Common myeloid progenitor, CD34-positive (primary cell): ENCODE data around the gene TIMM50.

ENCODE experiments used
- CTCF ChIA-PET: fragments of 350-600 bp; sonication (Branson Sonifier 250); formaldehyde crosslinking; loops from one replicate; lab custom pipeline; 2021; ENCODE audit warnings: antibody characterized with exemption; lab: Charles Lee
- POLR2A ChIA-PET: fragments of 350-600 bp; sonication (Branson Sonifier 250); formaldehyde crosslinking; loops from one replicate; lab custom pipeline; 2021; ENCODE audit warnings: antibody characterized with exemption; lab: Charles Lee
- DNase-seq, 3 donors: peaks; one replicate each; pipeline versions ENCODE4 v3.0.0 to v3.0.0-alpha.2; 2013
- H3K27ac ChIP-seq, 2 experiments: 1 replicate in 1 of 2; 2 replicates in 1 of 2; pipeline ENCODE4 v1.7.0; 2013; ENCODE audit warnings: inconsistent platforms in 2 of 2, low read length in 2 of 2, mild to moderate bottlenecking in 2 of 2, low read depth in 1 of 2, moderate library complexity in 1 of 2; ENCODE audit not compliant: severe bottlenecking in 2 of 2, insufficient read depth in 1 of 2, poor library complexity in 1 of 2
- H3K27me3 ChIP-seq, 5 experiments: replicated peaks in 2 of 5; 1 replicate in 3 of 5; 2 replicates in 2 of 5; pipeline versions ENCODE4 v1.6.1 to v1.7.0; 2013; ENCODE audit warnings: low read length in 4 of 5, mild to moderate bottlenecking in 2 of 5, moderate library complexity in 2 of 5, inconsistent platforms in 1 of 5; ENCODE audit not compliant: insufficient read depth in 5 of 5, control insufficient read depth in 4 of 5
- H3K36me3 ChIP-seq, 4 experiments: 1 replicate in 2 of 4; 2 replicates in 2 of 4; pipeline versions ENCODE4 v1.6.1 to v1.7.0; 2013; ENCODE audit warnings: low read length in 3 of 4, control low read depth in 1 of 4, mild to moderate bottlenecking in 1 of 4; ENCODE audit not compliant: control insufficient read depth in 4 of 4, insufficient read depth in 4 of 4
- H3K4me1 ChIP-seq, 4 experiments: 1 replicate in 3 of 4; 2 replicates in 1 of 4; pipeline versions ENCODE4 v1.6.1 to v1.7.1; 2013; ENCODE audit warnings: low read length in 3 of 4, mild to moderate bottlenecking in 3 of 4, control low read depth in 1 of 4, inconsistent platforms in 1 of 4, moderate library complexity in 1 of 4; ENCODE audit not compliant: control insufficient read depth in 4 of 4, insufficient read depth in 4 of 4; ENCODE audit errors: control extremely low read depth in 1 of 4
- H3K4me3 ChIP-seq, 7 experiments: 1 replicate in 4 of 7; 2 replicates in 3 of 7; pipeline versions ENCODE4 v1.5.1 to v1.7.0; 2013; ENCODE audit warnings: mild to moderate bottlenecking in 7 of 7, low read length in 6 of 7, moderate library complexity in 6 of 7, inconsistent platforms in 2 of 7, low read depth in 2 of 7, control low read depth in 1 of 7; ENCODE audit not compliant: insufficient read depth in 4 of 7, control insufficient read depth in 1 of 7; ENCODE audit errors: extremely low read depth in 1 of 7
- H3K9me3 ChIP-seq, 5 experiments: 1 replicate in 4 of 5; 2 replicates in 1 of 5; pipeline versions ENCODE4 v1.6.1 to v1.7.1; 2013; ENCODE audit warnings: low read length in 4 of 5, mild to moderate bottlenecking in 2 of 5, inconsistent platforms in 1 of 5, low read depth in 1 of 5, moderate library complexity in 1 of 5; ENCODE audit not compliant: control insufficient read depth in 4 of 5, insufficient read depth in 2 of 5; ENCODE audit errors: control extremely low read depth in 1 of 5
- WGBS: methylation state at CpG from one replicate; pipeline ENCODE4 v1.1.5; 2013; ENCODE audit not compliant: insufficient coverage; 5-methylcytosine and 5-hydroxymethylcytosine counted together

TIMM50 gene

DNA sequence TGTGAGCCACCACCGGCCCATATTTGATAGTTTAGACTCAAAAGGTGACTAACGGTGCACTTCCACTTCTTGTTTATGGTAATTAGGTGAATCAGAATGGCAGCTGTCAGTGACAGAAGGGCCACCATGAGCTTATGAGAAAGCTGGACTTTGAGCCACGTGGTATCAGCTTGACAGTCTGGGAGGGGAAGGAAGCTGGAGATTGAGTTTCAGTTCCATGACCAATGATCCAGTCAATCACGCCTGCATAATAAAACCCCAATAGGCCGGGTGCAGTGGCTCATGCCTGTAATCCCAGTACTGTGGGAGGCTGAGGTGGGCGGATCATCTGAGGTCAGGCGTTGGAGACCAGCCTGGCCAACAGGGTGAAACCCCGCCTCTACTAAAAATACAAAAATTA, 43.9 kb downstream of the TIMM50 start:
- Histone ChIP-seq H3K27ac (no peak overlapping the region), H3K27me3 (no peaks in the 10 kb centered on the region), H3K4me3 (no peak overlapping the region), H3K9me3 (no peaks in the 10 kb centered on the region), H3K36me3 (no peaks in the 10 kb centered on the region), H3K4me1 (no peaks in the 10 kb centered on the region)
- 100% methylated on average over 7 of the region's 8 CpGs for WGBS
- DNase-seq: no peak
- CTCF ChIA-PET: interaction anchor here (1.2 to 1.3 kb wide), 2 partner anchors 9 to 89 kb away, joined by 3 to 4 read pairs; partner anchors contain the start of gene RPS16
- POLR2A ChIA-PET: no interaction called here

DNA sequence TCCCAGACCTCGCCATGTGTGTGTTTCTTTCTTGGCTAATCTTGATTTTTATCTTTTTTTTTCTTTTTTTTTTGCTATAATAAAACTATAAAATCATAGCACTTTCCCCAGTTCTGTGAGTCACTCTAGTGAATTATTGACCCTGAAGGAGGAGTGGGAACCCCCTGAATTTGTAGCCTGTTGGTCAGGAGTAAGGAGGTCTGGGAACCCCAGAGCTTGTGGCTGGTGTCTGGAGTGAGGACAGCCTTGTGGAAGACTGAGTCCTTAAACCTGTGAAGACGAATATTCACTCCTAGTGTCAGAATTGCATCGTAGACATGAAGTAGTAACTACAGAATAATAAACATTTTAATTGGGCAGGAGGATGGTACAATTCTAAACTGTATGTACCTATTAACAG, 44.6 kb downstream of the TIMM50 start:
- H3K4me3 ChIP-seq: no peak overlapping the region
- no peak for DNase-seq
- ChIA-PET CTCF (interaction anchor here (1.2 to 1.3 kb wide), 2 partner anchors 9 to 90 kb away, joined by 3 to 4 read pairs; partner anchors contain the start of gene RPS16), POLR2A (no interaction called here)
- no peaks in the 10 kb centered on the region for H3K27me3 ChIP-seq
- no CpG with 5 or more reads among the region's 3 CpGs for WGBS
- no peaks in the 10 kb centered on the region for H3K4me1 ChIP-seq
- H3K27ac ChIP-seq: no peak overlapping the region
- no peaks in the 10 kb centered on the region for H3K36me3 ChIP-seq
- no peaks in the 10 kb centered on the region for H3K9me3 ChIP-seq

DNA sequence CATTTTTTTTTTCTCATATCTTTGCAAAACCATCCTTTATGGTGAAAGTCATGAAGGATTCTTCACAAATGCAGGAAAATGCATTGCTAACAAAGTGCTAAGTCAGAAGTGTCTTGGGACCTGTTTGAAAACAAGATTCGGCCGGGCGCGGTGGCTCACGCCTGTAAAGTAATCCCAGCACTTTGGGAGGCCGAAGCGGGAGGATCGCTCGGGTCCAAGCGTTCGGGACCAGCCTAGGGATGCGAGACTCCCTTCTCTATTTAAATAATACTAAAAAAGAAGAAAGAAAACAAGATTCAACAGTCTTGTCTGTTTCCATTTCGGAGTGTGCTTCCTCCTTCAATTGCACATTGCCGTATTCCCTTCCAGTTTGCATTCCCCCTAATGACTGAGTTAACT, 51.2 kb downstream of the TIMM50 start:
- 70% methylated on average over 14 of the region's 14 CpGs for WGBS
- no peak for DNase-seq
- POLR2A ChIA-PET: no interaction called here
- Histone ChIP-seq H3K9me3 (no peaks in the 10 kb centered on the region), H3K36me3 (no peaks in the 10 kb centered on the region), H3K27me3 (no peaks in the 10 kb centered on the region), H3K4me3 (peak overlapping the region; percentile 71 to 95 (median 87)), H3K4me1 (peaks cover 3 to 11% (median 8%) of the 10 kb centered on the region in 4 experiments), H3K27ac (peak overlapping the region; percentile 70 to 85)
- CTCF ChIA-PET: interaction anchor here (0.8 to 4.7 kb wide), 8 partner anchors 11 to 91 kb away, joined by 3 to 46 read pairs (median 8); no protein-coding TSS in a partner anchor

DNA sequence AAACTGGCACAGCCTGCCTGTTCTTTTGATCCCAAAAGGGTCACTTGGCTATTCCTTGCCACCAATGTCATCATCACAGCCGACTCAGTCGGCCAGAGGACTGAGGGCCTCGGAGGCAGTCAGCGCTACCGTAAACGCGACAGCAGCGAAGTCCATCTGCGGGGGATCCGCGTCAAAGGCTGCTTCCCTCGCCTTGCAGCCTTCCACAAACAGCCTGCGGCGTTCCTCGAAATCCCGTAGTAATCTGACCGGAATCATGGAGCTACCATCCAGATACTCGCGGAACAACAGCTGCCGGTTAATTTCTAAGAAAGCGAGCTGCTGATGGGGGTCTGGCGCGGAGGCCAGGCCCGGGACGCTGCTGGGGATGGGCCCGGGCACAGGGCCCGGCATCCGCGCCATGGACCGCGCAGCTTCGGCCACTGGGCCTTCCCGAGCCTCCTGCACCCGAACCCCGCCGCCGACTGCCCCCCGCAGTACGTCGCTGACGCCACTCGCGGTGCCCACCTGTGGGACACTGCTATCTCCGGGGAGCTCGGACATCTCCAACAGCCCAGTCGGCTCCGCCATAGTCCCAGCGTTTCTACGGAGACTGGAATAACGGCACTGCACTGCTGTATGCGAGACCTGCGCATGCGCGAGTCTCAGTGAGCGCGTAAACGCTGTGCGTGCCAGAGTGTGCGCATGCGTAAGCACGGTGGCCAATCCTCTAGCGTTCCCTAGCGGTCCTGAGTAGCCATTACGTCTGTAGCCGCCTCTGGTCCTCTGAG, 51.8 kb downstream of the TIMM50 start, which contains the start of gene EID2B:
TSS of gene EID2B (minus strand) at position 620 of the 770 bp plus-strand sequence. CDS start at position 570, 50 bp downstream.
- H3K4me1 ChIP-seq: peaks cover 3 to 11% (median 8%) of the 10 kb centered on the region in 4 experiments
- under 1% methylated on average over 59 of the region's 65 CpGs for WGBS
- H3K4me3 ChIP-seq: peak within 1 kb of the TSS; percentile 71 to 95 (median 87)
- CTCF ChIA-PET: interaction anchor here (0.6 to 4.7 kb wide), 14 partner anchors 11 to 284 kb away, joined by 3 to 46 read pairs (median 4); no protein-coding TSS in a partner anchor
- POLR2A ChIA-PET: interaction anchor here (1.1 kb wide), 1 partner anchor 58 kb away, joined by 7 read pairs; no protein-coding TSS in a partner anchor
- H3K9me3 ChIP-seq: no peaks in the 10 kb centered on the region
- H3K36me3 ChIP-seq: no peaks in the 10 kb centered on the region
- no peaks in the 10 kb centered on the region for H3K27me3 ChIP-seq
- peak within 1 kb of the TSS; percentile 70 to 85 for H3K27ac ChIP-seq
- peak; percentile 94 to 98 (median 95) for DNase-seq

DNA sequence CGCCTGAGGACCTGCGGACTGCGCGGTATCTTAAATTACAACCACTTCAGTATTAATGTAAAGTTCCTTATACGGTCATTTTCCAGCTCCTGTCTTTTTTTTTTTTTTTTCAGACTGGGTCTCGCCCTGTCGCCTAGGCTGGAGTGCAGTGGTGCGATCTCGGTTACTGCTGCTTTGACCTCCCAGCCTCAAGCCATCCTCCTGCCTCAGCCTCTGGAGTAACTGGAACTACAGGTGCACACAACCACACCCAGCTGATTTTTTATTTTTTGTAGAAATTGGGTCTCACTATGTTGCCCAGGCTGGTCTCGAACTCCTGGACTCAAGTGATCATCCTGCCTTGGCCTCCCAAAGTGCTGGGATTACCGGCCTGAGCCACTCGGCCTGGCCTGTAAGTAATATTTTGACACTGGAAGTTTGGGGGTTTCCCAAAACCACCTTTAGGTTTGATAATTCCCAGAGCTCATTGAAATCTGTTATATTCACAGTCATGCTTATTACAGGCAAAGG, 52.4 kb downstream of the TIMM50 start:
- Histone ChIP-seq H3K27ac (no peak overlapping the region), H3K4me3 (peak overlapping the region in 5 of 7 experiments; percentile 81 to 95 (median 89)), H3K4me1 (peaks cover 3 to 11% (median 8%) of the 10 kb centered on the region in 4 experiments), H3K36me3 (no peaks in the 10 kb centered on the region), H3K9me3 (no peaks in the 10 kb centered on the region), H3K27me3 (no peaks in the 10 kb centered on the region)
- 0% methylated on average over 4 of the region's 12 CpGs for WGBS
- DNase-seq: no peak
- ChIA-PET CTCF (interaction anchor here (0.6 to 4.7 kb wide), 14 partner anchors 8 to 284 kb away, joined by 3 to 46 read pairs (median 4); partner anchors contain the start of gene SELENOV), POLR2A (interaction anchor here (1.1 kb wide), 2 partner anchors 59 to 97 kb away, joined by 3 to 7 read pairs; partner anchors contain the start of gene RPS16)

DNA sequence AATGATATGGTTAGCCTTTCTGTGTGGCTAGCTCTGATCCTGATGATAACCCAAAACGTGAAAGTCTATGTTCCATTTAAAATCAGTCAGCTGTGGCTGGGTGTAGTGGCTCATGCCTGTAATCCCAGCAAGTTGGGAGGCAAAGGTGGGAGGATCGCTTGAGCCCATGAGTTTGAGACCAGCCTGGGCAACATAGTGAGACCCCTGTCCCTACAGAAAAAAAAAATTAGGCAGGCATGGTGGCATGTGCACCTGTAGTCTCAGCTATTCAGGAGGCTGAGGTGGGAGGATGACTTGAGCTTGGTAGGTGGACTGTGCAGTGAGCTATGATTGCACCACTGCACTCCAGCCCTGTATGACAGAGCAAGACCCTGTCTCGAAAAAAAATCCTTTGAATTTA, 53.2 kb downstream of the TIMM50 start:
- WGBS: 95% methylated on average over 3 of the region's 3 CpGs
- DNase-seq: no peak
- Histone ChIP-seq H3K4me1 (peaks cover 6 to 17% (median 12%) of the 10 kb centered on the region in 4 experiments), H3K4me3 (no peak overlapping the region), H3K27me3 (no peaks in the 10 kb centered on the region), H3K36me3 (no peaks in the 10 kb centered on the region), H3K27ac (no peak overlapping the region), H3K9me3 (no peaks in the 10 kb centered on the region)
- ChIA-PET CTCF (interaction anchor here (0.9 to 4.7 kb wide), 12 partner anchors 9 to 106 kb away, joined by 3 to 46 read pairs (median 4); partner anchors contain the start of gene SELENOV), POLR2A (interaction anchor here (1.1 kb wide), 1 partner anchor 98 kb away, joined by 3 read pairs; the partner anchor contains the start of gene RPS16)
